B cell (primary cell): ENCODE measurements around the gene NF2. TPM values are rescaled to one million over a fixed set of nuclear protein-coding genes. Genes with fewer than 3 reads are reported as not detected.
"Not testable (repeated sequence)": the region's sequence is repeated elsewhere in the genome, so short reads cannot be mapped to it uniquely, and the experiment has no call there.

Experiments
- ATAC-seq: fragments of 200-7000 bp; cut with Tn5 transposase; one replicate; pipeline ENCODE4 v1.10.0; 2021; ENCODE audit warnings: low read depth, mild to moderate bottlenecking, moderate number of reproducible peaks, moderate library complexity
- CTCF ChIA-PET: fragments of 350-600 bp; sonication (Branson Sonifier 250); formaldehyde crosslinking; loops from one replicate; lab custom pipeline; 2021; ENCODE audit warnings: antibody characterized with exemption, inconsistent platforms; lab: Charles Lee
- POLR2A ChIA-PET: fragments of 350-600 bp; sonication (Branson Sonifier 250); formaldehyde crosslinking; loops from one replicate; lab custom pipeline; 2021; ENCODE audit warnings: antibody characterized with exemption; lab: Charles Lee
- DNase-seq: peaks from one replicate; pipeline ENCODE4 v3.0.0; 2013
- H2AFZ ChIP-seq: 2 replicates; pipeline ENCODE4 v1.6.1; 2012; ENCODE audit warnings: mild to moderate bottlenecking, low read depth, low read length; ENCODE audit not compliant: insufficient read depth, poor library complexity, severe bottlenecking
- H3K27ac ChIP-seq, 2 donors: 1 replicate in 1 of 2; 2 replicates in 1 of 2; pipeline ENCODE4 v1.5.1; 2012 to 2013; ENCODE audit warnings: low read length in 2 of 2, mild to moderate bottlenecking in 2 of 2, moderate library complexity in 1 of 2
- H3K27me3 ChIP-seq, 4 experiments: fragments of 200-600 bp in 1 of 4; sonication (generic) in 1 of 4; replicated peaks in 1 of 4; 1 replicate in 2 of 4; 2 replicates in 2 of 4; pipeline versions ENCODE4 v1.6.1 to v1.7.0; 2013 to 2016; ENCODE audit warnings: low read length in 3 of 4, mild to moderate bottlenecking in 2 of 4, mixed read lengths in 1 of 4, moderate library complexity in 1 of 4; ENCODE audit not compliant: insufficient read depth in 4 of 4, control insufficient read depth in 3 of 4; ENCODE audit errors: control extremely low read depth in 1 of 4
- H3K36me3 ChIP-seq, 2 experiments: replicated peaks in 1 of 2; 1 replicate in 1 of 2; 2 replicates in 1 of 2; pipeline versions ENCODE4 v1.6.1 to v1.7.1; 2013; ENCODE audit warnings: low read length in 1 of 2; ENCODE audit not compliant: insufficient read depth in 2 of 2, control insufficient read depth in 1 of 2; ENCODE audit errors: control extremely low read depth in 1 of 2, extremely low read depth in 1 of 2
- H3K4me1 ChIP-seq, 2 donors: fragments of 200-600 bp in 1 of 2; sonication (generic) in 1 of 2; 1 replicate in 1 of 2; 2 replicates in 1 of 2; pipeline versions ENCODE4 v1.5.1 to v1.6.1; 2013 to 2017; ENCODE audit warnings: low read length in 2 of 2; ENCODE audit not compliant: control insufficient read depth in 2 of 2, insufficient read depth in 2 of 2
- H3K4me2 ChIP-seq: replicated peaks from 2 replicates; pipeline ENCODE3; 2012; ENCODE audit warnings: mild to moderate bottlenecking, low read depth, low read length; ENCODE audit not compliant: poor library complexity, severe bottlenecking
- H3K4me3 ChIP-seq, 5 experiments: fragments of 200-600 bp in 1 of 5; sonication (generic) in 1 of 5; 1 replicate in 3 of 5; 2 replicates in 2 of 5; pipeline versions ENCODE4 v1.5.1 to v1.7.0; 2011 to 2016; ENCODE audit warnings: low read length in 4 of 5, mild to moderate bottlenecking in 4 of 5, low read depth in 2 of 5, control low read depth in 1 of 5, moderate library complexity in 1 of 5; ENCODE audit not compliant: insufficient read depth in 1 of 5; ENCODE audit errors: control extremely low read depth in 1 of 5, extremely low read depth in 1 of 5
- H3K79me2 ChIP-seq: fragments of 200-600 bp; sonication (generic); one replicate; pipeline ENCODE4 v1.6.0; 2016; ENCODE audit warnings: low read length; ENCODE audit not compliant: control insufficient read depth, insufficient read depth
- H3K9ac ChIP-seq: fragments of 200-600 bp; sonication (generic); 2 replicates; pipeline ENCODE4 v1.6.1; 2017; ENCODE audit warnings: mild to moderate bottlenecking, low read length, moderate library complexity
- H3K9me3 ChIP-seq, 3 donors: one replicate each; pipeline versions ENCODE4 v1.6.1 to v1.7.1; 2013; ENCODE audit warnings: low read length in 2 of 3; ENCODE audit not compliant: control insufficient read depth in 2 of 3, insufficient read depth in 1 of 3; ENCODE audit errors: control extremely low read depth in 1 of 3
- H4K20me1 ChIP-seq: 2 replicates; pipeline ENCODE4 v1.6.0; 2012; ENCODE audit warnings: mild to moderate bottlenecking, low read length; ENCODE audit not compliant: insufficient read depth, control insufficient read depth, poor library complexity, severe bottlenecking
- H3K27ac Mint-ChIP-seq: one replicate; pipeline ENCODE4 v1.8.0; 2021; ENCODE audit warnings: mixed read lengths
- H3K27me3 Mint-ChIP-seq: one replicate; pipeline ENCODE4 v1.8.0; 2021; ENCODE audit warnings: mixed read lengths
- H3K4me1 Mint-ChIP-seq: one replicate; pipeline ENCODE4 v1.8.0; 2021; ENCODE audit warnings: mixed read lengths
- H3K4me3 Mint-ChIP-seq: one replicate; pipeline ENCODE4 v1.8.0; 2021; ENCODE audit warnings: mixed read lengths
- H3K9me3 Mint-ChIP-seq: one replicate; pipeline ENCODE4 v1.8.0; 2022; ENCODE audit warnings: mixed read lengths; ENCODE audit not compliant: insufficient read depth
- CTCF ChIP-seq: fragments of 200-600 bp; IDR thresholded peaks from one replicate; pipeline ENCODE4 v1.8.0; 2022; ENCODE audit warnings: antibody characterized with exemption, mild to moderate bottlenecking
- EZH2 ChIP-seq: IDR thresholded peaks from 2 replicates; pipeline ENCODE4 v1.6.1; 2012; ENCODE audit warnings: borderline replicate concordance, low read depth, mild to moderate bottlenecking, moderate library complexity, low read length; ENCODE audit not compliant: insufficient read depth, poor library complexity, severe bottlenecking
- WGBS: methylation state at CpG from one replicate; pipeline ENCODE4 v1.1.5; 2013; ENCODE audit warnings: missing lambda C conversion rate; ENCODE audit not compliant: insufficient coverage; 5-methylcytosine and 5-hydroxymethylcytosine counted together
- intact Hi-C: fragments of 100-400 bp; cut with micrococcal nuclease; formaldehyde crosslinking; loops from one replicate; pipeline ENCODE4 v1.10.0; 2022
- polyA plus RNA-seq: library from polyadenylated mRNA; depleted of rRNA; stranded (reverse); fragments of >200 nt; gene quantifications from 2 replicates; pipeline ENCODE4 v1.2.3, GENCODE V29; 2012
- total RNA-seq, 2 donors: library from RNA; stranded (reverse); fragments of 120-200 nt in 1 of 2; gene quantifications; 1 replicate in 1 of 2; 2 replicates in 1 of 2; pipeline versions ENCODE4 v1.2.3 to v1.2.4, GENCODE V29; 2013 to 2022

The NF2 gene
- total and polyA plus RNA-seq, 2 donors (not counting 1 experiment from before 2014, with no cell fraction given), result 9.4 to 26.6 TPM

DNA sequence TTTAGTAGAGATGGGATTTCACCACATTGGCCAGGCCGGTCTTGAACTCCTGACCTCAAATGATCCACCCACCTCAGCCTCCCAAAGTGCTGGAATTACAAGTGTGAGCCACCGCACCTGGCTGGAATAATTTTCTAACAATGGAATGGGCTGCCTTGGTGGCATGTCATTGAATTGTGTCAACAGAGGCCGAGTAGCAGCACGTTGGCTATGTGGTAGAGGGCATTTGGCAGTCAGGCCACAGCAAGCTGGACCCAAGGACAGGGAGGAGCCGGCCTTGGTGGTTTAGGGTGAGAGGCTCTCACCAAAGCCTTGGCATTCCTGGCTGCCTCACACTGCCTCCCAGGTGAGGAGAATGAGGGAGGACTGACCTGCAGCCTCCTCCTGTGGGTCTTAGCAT is 18.5 kb upstream of the NF2 start:
- ATAC-seq, result no peak
- intact Hi-C loops, result loop anchor here (10.0 kb wide), 1 partner anchor 700 kb away; the partner anchor contains the start of gene ZNRF3
- POLR2A ChIA-PET, result no interaction called here

DNA sequence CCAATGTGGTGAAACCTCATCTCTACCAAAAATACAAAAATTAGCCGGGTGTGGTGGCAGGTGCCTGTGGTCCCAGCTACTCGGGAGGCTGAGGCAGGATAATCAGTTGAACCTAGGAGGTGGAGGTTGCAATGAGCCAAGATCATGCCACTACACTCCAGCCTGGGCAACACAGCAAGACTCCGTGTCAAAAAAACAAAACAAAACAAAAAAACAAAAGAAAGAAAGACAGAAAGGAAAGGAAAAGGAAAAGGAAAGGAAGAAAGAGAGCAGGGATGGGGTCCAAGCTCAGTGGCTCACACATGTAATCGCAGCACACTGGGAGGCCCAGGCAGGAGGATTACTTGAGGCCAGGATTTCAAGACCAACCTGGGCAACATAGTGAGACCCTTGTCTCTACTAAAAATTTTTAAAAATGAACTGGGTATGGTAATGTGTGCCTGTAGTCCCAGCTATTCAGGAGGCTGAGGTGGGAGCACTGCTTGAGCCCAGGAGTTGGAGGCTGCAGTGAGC is 17.2 kb upstream of the NF2 start:
- H4K20me1 ChIP-seq, H3K4me1 ChIP-seq, CTCF ChIA-PET, ATAC-seq, H3K4me3 ChIP-seq, H3K27ac ChIP-seq, H3K79me2 ChIP-seq, H3K27me3 Mint-ChIP-seq, H3K36me3 ChIP-seq, H3K4me3 Mint-ChIP-seq, H3K27ac Mint-ChIP-seq, H3K4me2 ChIP-seq, H3K9ac ChIP-seq, H3K27me3 ChIP-seq, H2AFZ ChIP-seq, H3K9me3 ChIP-seq, DNase-seq, H3K9me3 Mint-ChIP-seq: not testable (repeated sequence)
- intact Hi-C loops, result loop anchor here (10.0 kb wide), 1 partner anchor 701 kb away; the partner anchor contains the start of gene ZNRF3
- 100% methylated on average over 1 of the region's 4 CpGs for WGBS
- POLR2A ChIA-PET, result interaction anchor here (0.7 kb wide), 1 partner anchor 11 kb away, joined by 4 read pairs; no protein-coding TSS in a partner anchor
- H3K4me1 Mint-ChIP-seq, result peaks cover 11% of the 10 kb centered on the region

More for the DNA sequence above, 18.5 kb upstream of the NF2 start:
- Mint-ChIP-seq H3K27me3 (no peaks in the 10 kb centered on the region), H3K4me1 (peaks cover 16% of the 10 kb centered on the region), H3K27ac (no peak overlapping the region), H3K9me3 (no peaks in the 10 kb centered on the region), H3K4me3 (no peak overlapping the region)
- WGBS, result 90% methylated on average over 4 of the region's 5 CpGs
- Histone ChIP-seq H3K9ac (no peak overlapping the region), H3K27ac (no peak overlapping the region), H3K27me3 (no peaks in the 10 kb centered on the region), H3K9me3 (no peaks in the 10 kb centered on the region), H4K20me1 (peaks cover under 1% of the 10 kb centered on the region), H3K79me2 (no peaks in the 10 kb centered on the region), H3K36me3 (no peaks in the 10 kb centered on the region), H3K4me1 (peaks cover 5 to 11% of the 10 kb centered on the region in 2 donors), H3K4me3 (no peak overlapping the region), H3K4me2 (no peak overlapping the region), H2AFZ (no peak overlapping the region)
- CTCF ChIA-PET, result no interaction called here
- TF ChIP-seq EZH2 (no peak), CTCF (no peak)
- DNase-seq, result no peak
